HL-60/S4 treated with retinoic acid at 250 ng/mL for 4 days and 3 days (cell line): Measurements from ENCODE around the gene RHPN2.
"Not testable (repeated sequence)": the region's sequence is repeated elsewhere in the genome, so short reads cannot be mapped to it uniquely, and the experiment has no call there.

Source experiments
- in situ Hi-C: fragments of 300-500 bp; cut with MboI; formaldehyde crosslinking; loops from 2 replicates; pipeline ENCODE4 v1.7.0; 2022; ENCODE audit warnings: low sequenced_read_pairs

The RHPN2 gene

GRCh38 chr19:32982488-32982887, 82.2 kb downstream of the RHPN2 start:
- in situ Hi-C loops: not testable (repeated sequence)

DNA sequence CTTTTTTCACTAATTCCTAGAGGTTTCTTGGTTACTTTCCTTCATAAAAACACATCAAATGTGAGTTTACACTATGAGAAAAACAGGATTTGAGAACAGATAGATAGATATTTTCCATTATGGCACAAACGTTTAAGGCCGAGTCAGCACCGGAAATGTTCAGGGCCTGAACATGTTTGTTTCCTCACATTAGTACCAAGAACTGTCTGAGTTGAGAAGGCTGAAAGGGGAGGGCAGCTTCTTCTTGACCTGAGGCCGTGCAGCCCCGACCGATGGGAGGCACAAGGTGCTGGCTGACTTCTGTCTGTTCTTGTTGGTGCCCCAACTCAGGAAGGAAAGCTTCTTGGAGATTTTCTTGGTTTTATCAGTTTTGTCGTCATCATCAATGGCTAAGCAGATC, 84.9 kb downstream of the RHPN2 start:
- in situ Hi-C loops: not testable (repeated sequence)

DNA sequence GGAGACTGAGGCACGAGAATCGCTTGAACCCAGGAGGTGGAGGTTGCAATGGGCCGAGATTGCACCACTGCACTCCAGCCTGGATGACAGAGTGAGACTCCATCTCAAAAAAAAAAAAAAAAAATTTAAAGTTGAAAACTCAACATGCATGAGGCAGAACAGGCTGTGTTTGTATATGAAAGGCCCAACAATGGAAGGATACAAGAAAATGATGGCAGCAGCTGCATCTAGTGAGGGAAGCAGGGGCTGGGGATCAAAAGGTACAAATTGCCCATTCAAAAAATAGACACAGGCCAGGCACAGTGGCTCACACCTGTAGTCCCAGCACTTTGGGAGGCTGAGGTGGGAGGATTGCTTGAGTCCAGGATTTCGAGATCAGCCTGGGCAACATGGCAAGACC, 86.9 kb downstream of the RHPN2 start:
- in situ Hi-C loops: not testable (repeated sequence)

GRCh38 chr19:32977280-32977679, 87.4 kb downstream of the RHPN2 start:
- in situ Hi-C loops: no loop called here

GRCh38 chr19:32976223-32976805, 88.4 kb downstream of the RHPN2 start:
- in situ Hi-C loops: no loop called here

GRCh38 chr19:32971715-32972540, 92.8 kb downstream of the RHPN2 start, which contains the start of the genes CEP89 and FAAP24:
TSS of gene CEP89 (minus strand) at chr19:32971958. CDS start at chr19:32971874, 84 bp downstream.
TSS of gene FAAP24 (plus strand) at chr19:32972242. CDS start at chr19:32973197, 955 bp downstream.
- in situ Hi-C loops: no loop called here

- in situ Hi-C loops: no loop called here
These were observed 93.6 kb downstream of the RHPN2 start for GRCh38 chr19:32971012-32971595.

- in situ Hi-C loops: no loop called here
These were observed 95.1 kb downstream of the RHPN2 start for GRCh38 chr19:32969549-32969948.

GRCh38 chr19:32966750-32967149, 97.9 kb downstream of the RHPN2 start:
- in situ Hi-C loops: no loop called here

- in situ Hi-C loops: no loop called here
These were observed 119.4 kb downstream of the RHPN2 start for GRCh38 chr19:32945260-32945659.

DNA sequence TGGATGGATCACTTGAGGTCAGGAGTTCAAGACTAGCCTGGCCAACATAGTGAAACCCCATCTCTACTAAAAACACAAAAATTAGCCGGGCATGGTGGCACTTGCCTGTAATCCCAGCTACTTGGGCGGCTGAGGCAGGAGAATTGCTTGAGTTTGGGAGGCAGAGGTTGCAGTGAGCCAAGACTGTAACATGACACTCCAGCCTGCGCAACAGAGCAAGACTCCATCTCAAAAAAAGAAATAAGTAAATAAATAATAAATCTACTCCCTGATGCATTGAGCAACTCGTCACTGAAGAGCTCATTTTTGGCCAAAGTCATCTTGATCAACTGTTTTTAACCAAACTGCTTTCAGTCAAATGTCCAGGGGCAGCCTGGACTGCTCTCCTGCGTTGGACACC, 123.4 kb downstream of the RHPN2 start:
- in situ Hi-C loops: not testable (repeated sequence)

DNA sequence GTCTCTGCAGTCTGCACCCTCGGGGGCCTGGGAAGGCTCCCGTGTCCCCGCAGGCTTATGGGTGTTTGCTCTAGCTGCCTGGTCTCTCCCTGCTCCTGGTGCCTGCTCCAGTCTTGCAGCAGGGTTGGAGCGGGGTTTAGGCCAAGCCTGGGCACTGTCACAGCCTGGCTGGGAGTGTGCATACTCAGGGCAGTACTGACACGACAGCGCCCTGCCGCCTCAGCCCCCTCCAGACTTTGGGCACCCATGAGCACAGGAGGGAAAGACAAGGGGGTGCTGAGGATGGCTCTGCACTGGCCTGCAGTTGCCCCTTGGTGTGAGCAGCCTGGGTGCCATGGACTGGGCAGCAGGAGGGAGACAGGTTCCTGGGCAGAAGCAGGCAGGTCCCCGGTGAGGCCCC, 128.6 kb downstream of the RHPN2 start:
- in situ Hi-C loops: no loop called here

DNA sequence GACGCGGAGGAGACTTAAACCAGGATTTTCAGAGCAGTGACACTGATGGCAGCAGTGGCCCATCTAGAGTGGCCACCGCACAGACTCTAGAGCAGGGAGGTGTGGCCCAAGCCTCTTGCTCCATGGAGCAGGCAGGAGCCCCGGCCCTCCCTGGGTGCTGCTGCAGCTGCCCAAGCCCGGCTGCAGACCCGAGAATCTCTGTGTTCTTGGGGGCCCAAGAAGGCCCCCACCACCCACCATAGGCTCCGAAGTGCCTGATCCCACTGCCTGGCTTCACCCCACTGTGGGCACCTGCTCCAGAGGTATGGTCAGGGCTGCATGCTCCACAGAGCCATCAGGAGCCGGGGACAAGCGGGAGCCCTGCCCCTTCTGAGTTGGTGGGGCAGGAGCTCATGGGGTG, 129.1 kb downstream of the RHPN2 start:
- in situ Hi-C loops: no loop called here

GRCh38 chr19:32933571-32933970, 131.1 kb downstream of the RHPN2 start:
- in situ Hi-C loops: no loop called here

GRCh38 chr19:32930567-32930966, 134.1 kb downstream of the RHPN2 start:
- in situ Hi-C loops: no loop called here

- in situ Hi-C loops: no loop called here
These were observed 135.9 kb downstream of the RHPN2 start for GRCh38 chr19:32928806-32929205.
